Hematopoietic multipotent progenitor cell treated with erythropoietin and hydrocortisone succinate and interleukin-3 and kit ligand, for 4 days (in vitro differentiated cells): ENCODE results near the gene RCOR1.

ENCODE experiments used
- DNase-seq: peaks from one replicate; pipeline ENCODE4 v3.0.0-alpha.2; 2015

RCOR1 gene

DNA sequence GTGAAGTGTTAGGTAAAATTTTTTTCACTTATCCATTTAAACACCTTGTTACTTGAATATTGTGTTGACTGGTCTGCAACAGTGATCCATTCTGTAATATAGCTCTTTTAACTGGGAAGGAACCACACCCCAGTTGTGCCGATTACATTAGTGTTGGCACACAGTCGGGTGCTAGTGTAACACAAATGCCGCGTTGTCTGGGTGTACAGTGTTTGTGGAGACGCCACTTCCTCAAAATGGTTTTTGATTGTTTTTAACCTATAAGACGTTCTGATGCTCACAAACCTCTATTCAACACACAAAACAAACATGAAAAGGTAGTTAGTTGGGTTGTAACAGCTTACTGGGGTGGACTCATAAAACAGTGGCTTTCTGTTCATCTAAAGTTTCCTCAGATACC lies 136.8 kb downstream of the RCOR1 start:
- DNase-seq, result no peak

DNA sequence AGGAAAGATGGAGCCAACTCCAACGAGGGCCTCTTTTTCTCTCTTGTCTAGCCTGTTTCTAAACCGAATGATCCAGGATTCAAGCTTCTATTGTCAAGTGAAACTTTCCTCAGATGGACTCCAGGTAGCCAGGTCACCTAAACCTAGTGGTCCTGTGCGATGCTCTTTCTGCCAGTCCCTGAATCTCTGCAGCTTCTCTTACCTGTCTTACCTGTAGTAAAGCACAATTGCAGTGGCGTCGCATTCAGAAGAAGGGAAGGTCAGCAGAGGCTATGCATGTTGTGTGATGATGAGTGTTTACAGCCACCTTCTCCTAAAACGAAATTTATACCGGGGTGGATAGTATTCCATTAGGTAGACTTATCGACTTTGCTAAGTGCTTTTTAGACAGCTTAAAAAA lies 137.4 kb downstream of the RCOR1 start:
- DNase-seq, result no peak

DNA sequence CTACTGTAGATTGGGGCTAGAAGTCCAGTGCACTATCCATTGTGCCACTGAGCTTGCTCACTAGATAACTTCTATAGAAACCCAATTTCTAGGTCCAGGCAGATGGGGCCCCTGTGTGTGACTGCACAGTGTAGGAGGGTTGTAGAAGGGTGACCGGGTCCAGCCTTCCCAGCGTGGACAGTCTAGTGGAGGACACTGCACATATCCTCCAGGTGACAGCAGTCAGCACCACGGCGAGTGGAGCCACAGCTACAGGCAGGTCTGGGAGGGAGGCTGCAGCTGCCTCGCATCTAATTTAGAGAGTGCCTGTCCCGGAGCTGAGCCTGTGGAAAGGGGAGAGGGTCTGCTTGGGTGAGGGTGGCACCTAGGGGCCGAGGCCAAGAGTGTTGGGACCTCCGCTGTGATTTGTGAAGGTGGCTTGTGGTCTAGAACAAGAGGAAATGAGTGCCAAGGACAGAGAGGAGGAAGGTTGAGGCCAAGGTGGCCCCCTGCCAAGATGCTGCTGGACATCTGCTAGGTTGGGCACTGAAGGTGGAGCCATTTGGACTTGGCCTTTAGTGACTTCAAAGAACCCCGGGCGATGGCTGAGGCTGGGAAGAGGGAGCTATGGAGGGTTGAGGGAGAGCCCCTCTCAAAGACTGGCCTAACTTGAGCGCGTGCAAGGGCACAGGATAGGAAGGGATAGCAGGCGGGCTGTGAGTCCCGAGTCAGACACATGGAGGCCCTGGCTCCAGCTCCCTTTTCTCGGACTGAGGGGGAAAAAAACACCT lies 138.8 kb downstream of the RCOR1 start:
- DNase-seq, result no peak

DNA sequence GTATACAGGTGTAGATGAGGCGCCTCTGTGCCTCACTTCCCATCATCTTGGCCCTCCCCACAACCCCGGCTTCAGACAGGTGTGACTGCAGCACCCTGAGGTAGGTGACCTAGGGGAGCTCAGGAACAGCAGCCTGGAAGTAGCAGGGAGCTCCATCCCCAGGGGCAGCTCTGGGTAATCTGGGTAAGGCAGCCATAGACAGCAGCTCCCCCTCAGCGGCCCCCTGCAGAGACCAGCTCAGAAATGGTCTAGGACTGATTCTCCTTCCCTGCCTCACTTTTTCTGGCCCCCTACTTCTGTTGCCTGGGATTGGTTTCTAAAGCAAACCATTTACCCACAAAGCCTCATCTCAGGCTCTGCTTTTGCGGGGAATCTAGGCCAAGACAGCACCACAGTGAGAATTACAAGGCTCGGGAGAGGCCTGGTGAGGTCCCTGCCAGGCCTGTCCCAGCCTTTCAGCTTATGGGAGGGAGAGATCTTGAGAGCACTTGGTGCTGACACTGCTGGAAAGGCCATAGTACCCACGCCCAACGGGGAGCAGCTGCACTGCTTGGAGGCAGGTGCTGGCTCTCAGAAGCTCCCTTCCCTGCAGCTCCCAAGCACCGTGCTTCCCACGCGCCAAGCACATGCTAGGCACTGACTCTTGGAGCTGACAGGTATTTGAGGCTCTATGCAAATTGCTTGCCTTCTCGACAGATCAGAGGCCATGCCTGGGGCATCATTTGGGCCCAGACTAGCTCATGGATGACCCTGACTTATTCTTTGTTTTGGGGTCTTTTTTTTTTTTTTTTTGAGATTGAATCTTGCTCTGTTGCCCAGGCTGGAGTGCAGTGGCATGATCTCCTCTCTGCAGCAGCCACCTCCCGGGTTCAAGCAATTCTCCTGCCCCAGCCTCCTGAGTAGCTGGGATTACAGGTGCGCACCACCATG lies 139.7 kb downstream of the RCOR1 start:
- DNase-seq, result no peak

DNA sequence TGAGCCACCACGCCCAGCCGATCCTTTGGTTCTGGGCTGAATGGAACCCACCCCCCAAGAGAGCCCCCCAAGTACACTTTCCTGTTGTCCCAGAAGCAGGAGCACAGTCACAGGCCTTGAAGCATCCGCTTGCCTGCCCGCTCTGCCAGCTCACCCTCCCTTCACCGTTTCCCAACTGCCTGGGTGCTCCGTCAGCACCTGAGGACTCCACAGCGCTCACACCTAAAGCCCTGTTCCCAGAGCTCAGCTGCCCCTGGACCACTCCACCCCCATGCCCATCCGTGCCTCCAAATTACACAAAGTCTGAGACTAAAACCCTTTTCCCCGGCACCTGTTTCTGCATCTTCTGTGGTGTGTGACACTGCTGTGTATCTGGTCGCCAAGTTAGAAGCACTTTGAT lies 140.5 kb downstream of the RCOR1 start:
- DNase-seq, result no peak

DNA sequence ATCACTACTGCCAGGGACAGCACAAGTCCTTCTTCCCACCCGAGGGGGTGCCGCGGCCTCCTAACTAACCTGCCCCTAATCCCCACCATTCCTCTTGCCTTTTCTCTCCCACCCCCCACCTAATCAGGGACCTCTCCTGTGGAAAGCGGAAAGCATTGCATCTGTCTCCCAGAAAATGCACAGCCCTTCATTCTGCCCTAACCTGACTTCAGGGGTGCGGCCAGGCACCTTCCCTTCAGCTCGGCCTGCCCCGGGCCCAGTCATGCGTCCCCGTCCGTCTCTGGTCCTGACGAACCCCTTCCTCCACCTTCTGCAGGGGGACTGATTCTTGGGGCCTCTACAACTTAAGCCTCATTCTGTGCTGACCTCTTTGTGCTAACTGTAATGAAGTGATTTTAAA lies 140.9 kb downstream of the RCOR1 start:
- DNase-seq, result no peak

DNA sequence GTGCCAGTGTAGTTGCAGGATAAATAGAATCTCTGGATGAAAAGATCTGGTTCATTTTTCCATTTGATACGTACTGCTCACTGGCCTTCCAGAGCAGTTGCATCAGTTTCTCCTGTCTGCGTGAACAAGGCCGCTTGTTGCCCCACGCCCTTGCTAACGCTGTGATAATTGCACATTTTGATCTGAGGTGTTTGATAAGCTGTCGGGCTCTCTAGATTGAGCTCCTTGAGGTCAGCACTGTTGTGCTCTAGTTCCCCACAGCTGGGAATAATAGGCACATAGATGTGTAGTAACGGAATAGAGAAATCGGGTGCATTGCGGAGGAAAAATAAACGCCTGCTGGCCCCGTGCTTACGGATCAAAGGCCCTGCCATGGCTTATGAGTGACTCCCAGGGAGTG lies 142.0 kb downstream of the RCOR1 start:
- DNase-seq, result no peak

DNA sequence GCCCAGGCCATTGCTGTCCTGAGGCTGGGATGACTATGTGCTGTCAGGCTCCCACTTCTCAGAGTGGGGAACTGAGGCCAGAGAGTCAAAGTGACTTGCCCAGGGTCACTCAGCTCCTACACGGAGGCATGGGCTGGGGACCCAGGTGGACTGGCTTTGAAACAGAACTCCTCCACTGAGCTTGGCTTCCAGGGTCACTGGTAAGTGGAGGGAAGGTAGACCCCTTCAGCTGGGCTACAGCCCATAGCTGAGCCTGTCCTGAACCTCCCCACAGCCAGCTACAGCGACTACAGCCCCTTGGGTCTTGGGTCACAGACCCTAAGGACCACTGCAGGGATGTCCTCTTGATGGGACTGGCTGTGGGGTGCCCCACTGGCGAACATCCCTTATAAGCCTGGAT lies 144.5 kb downstream of the RCOR1 start:
- no peak for DNase-seq

DNA sequence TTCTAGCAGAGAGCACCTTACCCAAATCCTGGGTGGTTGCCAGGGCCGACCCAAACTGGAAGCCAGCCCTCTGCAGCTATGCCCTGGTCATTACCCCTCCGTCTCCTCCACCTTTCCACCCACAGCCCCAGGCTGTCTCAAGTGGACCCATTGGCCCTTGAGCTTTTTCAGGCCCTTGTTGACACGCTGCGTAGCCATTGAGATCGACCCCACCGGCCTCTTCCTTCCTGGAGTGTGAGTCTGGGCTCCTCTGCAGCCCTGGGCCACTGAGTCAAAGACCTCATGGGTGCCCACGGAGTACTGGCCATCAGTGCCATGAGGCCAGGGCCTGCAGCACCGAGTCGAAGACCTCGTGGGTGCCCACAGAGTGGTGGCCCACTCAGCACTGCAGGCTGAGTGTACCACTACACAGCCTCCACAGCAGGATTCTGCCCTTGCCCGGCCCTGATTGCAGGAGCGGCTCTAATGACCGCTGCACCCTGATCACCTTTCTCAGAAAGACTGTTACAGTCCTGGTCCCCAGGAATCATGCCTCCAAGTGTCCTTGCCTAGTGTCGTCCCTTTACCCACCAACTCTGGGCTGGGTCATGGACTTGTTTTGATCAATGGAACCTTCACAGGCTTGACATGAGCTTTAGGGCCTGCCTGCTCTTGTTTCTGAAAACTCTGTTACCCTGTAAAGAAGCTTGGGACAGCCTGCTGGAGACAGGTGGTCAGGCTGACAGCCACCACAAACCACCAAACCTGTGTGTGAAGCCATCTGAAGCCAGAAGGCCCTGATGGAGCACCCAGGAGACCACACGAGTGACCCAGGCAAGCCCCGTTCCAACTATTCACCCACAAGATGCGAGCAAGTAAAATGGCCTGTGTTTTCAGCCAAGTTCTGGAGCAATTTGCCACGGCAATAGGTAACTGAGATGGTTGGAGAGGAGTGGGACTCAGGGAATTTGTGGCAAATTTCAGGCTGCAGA lies 145.2 kb downstream of the RCOR1 start:
- DNase-seq, result no peak

DNA sequence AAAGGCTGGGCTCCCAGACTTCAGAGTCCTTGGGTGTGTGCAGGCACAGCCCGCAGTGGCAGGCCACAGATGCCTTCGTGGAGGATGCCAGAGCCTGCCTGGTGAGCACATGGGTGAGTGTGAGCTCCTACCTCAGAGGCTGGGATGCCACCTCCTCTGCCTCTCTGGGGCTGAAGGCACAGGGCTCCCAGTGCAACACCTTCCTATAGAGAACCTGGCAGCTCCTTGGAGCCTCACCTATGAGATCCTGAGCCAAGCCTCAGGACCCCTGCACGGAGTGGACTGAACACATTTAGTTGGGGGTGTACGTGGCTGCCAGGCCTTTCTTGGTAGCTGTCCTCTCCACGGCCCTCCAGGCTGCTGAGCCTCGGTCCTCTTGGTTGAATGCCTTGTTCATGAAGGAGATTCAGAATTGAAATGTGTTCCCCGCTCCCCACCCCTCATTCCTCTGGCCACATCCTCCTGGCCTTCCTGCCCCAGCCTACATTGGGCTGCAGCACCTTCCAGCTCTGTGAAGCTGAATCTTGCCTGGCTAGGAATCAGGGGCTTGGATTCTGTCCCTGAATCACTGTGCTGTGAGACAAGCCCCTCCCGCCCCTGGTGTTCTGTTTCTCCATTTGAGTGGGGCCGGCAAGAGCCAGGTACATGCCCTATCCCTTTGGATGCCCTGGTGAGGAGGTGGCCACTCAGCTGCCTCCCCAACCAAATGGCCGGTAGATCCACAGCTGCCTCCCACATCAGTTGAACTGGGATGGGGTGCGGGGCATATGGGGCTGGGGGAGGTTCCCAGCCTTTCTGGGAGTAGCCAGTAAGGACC lies 146.1 kb downstream of the RCOR1 start:
- no peak for DNase-seq

DNA sequence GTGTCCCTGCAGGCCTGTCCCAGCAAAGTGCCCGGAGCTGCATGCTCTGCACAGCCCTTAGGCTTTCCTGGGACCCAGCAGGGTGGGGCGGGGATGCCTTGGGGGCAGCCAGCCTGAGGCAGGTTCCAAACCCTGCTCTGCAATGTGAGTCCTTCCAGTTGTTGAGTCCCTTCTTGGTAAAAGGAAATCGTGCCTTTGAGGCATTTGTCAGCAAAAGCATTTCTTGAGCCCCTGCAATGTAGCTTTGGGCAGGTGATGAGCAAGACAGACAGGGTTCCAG lies 146.7 kb downstream of the RCOR1 start:
- DNase-seq, result no peak

DNA sequence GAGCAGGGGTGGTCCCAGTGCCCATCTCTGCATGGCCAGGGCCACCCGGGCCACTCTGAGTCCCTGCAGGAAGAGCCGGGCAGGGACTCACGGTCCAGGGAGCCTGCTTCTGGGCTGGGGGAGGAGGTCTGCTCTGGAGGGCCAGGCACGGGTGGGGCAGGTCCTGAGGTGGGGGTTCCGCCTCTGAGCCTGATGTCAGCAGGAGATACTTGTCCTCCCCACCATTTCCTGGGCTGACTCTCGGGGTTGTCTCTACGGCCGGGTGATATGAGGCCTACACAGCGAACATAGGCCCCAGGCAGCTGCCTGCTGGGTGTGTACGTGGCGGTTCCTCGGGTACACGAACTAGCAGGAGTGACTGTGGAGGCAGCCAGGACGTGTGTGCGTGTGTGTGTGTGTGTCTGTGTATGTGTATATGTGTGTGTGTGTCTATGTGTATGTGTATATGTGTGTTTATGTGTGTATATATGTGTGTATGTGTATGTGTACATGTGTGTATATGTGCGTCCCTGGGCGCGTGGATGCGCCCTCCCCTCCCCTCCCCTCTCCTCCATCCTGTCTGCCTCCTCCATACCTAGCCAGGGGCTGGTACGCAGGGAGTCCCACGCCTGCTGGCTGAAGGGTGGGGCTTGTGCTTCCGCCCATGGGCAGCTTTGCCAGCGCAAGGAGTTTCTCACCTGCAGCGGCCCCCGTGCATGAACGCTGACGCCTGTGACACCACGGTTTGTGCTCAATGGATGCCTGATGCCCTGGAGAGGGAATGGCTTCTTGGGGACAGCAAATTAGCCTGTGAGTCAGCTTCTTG lies 154.4 kb downstream of the RCOR1 start:
- peak; percentile 65 for DNase-seq

DNA sequence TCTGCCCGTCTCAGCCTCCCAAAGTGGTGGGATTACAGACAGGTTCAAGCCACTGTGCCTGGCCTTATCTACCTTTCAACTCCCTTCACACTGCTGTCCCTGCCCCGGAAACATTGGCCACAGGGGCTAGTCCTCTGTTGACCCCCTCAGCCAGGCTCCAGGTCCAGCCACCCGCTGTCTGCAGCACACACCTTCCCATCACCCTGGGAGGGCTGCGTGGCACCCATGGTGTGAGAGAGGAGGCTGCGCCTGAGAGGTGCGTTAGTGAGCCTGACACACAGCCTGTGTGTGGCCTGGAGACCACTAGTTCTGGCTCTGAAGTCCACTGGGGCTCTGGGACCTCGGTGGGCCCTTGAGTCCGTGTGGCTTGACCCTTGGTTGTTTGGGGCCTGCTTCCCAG lies 156.4 kb downstream of the RCOR1 start:
- no peak for DNase-seq

DNA sequence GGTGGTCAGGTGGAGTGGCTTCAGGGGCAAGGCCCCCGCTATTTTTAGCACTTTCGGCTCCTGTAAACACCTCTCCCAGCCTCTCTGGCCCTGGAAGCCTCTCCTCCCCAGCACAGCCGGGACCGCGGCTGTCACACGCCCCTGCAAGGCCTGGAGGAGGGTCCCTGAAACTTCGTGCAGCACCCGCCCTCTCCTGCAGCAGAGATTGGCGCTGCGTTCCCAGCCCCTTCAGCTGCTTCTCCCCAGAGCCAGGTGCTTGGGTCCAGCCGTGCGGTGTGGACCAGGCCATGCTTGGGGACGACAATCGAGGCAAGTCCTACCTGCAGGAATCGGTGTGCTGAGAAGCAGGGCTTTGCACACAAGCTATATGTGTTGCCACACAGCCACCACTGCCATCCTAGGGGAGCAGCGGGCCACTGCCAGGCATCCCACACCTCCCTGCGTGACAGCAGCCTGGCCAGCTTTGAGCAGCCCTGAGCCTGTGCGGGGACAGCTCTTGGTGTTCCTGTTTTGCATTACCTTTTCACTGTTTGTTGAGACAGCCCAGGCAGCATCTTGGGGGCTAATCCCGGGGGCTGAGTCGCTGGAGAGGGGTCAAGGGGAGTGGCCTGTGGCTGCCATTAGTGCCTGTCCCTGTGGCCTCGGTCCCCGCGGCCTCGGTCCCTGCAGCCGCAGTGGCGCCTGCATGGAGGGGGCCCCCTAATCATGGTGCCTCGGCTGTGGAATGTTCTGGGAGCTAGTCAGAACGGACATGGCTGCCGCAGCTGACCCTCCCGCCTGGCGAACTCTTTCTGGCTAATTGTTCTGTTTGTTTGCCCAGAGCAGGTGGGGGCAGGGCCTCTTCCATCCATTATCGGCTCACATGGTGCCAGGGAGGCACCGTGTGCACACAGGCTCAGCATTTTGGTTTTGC lies 157.2 kb downstream of the RCOR1 start:
- DNase-seq, result no peak

DNA sequence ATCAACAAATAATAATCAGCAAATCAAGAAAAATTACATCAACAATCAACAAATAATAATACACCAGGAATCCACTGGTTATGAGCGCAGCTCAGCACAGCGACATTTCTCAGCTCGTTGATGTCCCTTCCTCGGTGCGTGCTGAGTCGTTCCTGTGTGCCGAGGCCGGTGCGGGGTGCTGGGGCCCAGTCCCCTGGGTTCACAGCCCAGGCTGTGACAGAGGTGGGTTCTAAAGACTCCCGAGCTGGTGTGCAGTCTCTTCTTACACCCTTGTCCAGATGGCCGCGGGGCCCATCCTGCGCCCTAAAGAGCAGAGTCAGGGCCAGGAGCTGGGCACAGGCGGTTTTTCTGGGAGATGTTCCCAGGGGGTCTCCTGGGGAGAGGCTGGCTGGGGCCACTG lies 157.9 kb downstream of the RCOR1 start:
- no peak for DNase-seq

DNA sequence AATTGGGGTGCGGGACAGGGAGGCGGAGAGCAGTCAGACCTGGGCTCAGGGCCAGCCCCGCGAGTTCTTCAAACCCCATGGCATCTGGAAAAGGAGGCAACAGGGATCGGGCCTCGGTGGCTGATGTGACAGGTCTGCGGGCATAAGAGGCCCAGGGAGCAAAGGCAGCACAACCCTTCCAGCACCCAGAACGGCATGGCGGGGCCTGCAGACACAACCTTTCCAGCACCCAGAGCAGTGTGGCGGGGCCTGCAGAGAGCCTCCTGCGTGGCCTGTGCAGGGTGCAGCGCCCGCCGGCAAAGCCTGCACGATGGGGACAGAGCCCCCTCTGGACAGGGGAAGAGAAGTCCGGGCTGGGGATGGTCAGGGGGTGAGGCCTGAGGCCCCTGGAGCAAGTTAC lies 158.6 kb downstream of the RCOR1 start:
- no peak for DNase-seq

DNA sequence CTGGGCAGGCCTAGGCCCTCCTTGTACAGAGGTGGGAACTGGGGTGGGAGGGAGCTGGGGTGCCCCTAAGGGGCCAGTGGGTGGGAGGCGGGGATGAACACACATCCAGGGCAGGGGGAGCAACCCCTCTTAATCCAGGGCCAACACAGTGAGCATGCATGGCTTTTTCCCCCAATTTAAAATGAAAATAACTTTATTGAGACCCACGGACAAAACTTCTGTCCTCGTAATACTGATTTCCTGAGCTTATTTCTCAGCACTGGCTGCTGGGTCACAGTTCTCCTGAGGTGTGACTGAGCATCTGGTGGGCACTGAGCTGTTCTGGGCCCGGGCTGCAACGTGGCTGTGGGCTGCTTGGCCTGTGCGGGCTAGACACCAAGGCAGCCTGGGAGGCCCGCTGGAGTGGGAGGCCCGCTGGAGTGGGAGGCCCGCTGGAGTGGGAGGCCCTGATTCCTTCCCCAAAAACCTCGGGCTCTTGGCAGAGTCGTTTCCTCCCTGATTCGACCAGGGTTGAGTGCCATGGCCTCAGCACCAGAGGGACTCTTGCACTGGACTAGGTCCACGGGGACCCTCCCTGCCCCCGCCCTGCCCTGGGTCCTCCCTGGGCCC lies 159.9 kb downstream of the RCOR1 start:
- no peak for DNase-seq

DNA sequence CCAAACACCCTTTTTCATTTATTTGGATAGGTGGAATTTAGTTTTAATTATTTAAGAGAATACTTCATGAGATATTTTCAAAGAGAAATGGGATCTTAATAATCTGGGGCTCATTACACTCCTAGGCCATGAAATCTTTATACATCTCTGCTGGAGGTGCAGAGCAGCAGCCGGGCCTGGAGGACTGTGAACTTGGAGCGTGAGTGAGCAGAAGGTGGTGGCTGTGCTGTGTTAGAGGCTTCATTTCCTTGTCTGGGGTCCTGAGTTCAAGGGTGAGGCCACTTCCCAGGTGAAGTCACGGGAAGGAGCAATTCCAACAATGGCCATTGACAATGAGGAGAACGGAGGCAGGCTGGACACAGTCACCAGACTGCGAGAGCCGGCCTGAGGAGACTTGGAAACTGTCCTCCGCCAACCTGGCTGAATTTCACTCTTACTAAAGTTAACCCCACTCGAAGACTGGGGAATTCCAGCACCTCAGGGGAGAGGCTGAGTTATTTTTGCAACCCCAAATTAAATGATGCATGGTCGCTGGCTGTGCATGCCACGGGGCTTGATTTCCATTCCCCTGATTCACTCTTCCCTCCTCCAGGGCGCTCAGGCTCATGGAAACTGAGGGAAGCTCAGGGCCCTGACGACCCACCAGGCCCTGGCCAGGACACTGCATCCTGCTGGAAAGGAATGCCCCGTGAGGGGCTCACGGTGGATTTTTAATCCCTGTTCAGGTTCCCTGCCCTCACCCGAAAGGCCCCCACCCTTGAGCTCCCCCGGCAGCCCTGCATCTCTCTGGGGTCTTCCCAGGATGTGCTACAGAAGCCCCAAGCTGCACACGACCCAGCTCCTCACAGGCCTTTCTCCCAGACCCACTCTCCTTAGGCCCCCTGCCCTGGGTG lies 162.2 kb downstream of the RCOR1 start:
- no peak for DNase-seq

DNA sequence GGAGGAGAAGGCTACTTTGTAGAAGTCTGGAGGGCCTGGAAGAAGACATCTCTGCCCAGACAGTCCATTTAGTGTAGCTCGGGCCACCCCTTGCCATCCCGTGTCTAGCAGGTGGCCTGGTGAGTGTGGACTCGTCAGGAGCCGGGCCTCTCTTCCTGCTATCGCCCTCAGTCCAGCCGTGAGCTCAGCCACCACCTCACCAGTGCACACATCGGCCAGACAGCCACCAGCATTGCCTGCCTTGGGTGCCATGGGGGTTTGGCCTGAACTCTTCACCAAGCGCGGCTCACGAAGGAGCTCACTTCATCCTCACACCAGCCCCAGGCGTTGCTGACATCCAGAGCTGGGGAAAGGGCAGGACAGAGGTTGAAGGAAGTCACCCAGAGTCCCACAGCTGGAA lies 165.2 kb downstream of the RCOR1 start:
- no peak for DNase-seq
